ENCODE measurements around the gene SYT6. TPM values are rescaled to one million over a fixed set of nuclear protein-coding genes. Genes with fewer than 3 reads are reported as not detected.

Gene SYT6
- total and polyA plus RNA-seq, 10 of the 15 experiments (the other 5 are each of a cell fraction or from before 2014, with no cell fraction given) = 0.05 to 0.39 TPM; not detected in 8

- Histone ChIP-seq H3K4me2 (ENCODE audit: control insufficient read depth, insufficient read depth) (no peak overlapping the region), H3K9me3 (replicated peaks; ENCODE audit: control insufficient read depth, insufficient read depth, low read length) (no peaks in the 10 kb centered on the region), H4K20me1 (ENCODE audit: control insufficient read depth, insufficient read depth) (no peaks in the 10 kb centered on the region), H3K27ac (ENCODE audit: control insufficient read depth, insufficient read depth) (no peak overlapping the region), H2AFZ (ENCODE audit: control insufficient read depth, low read depth, low read length) (no peak overlapping the region), H3K27me3 (replicated peaks in 1 of 2; ENCODE audit: control insufficient read depth in 2 of 2, insufficient read depth in 2 of 2, low read length in 1 of 2) (no peaks in the 10 kb centered on the region; a peak in 2 of 4 replicates), H3K4me3 (no peak overlapping the region), H3K79me2 (ENCODE audit: control insufficient read depth, insufficient read depth, low read length) (no peaks in the 10 kb centered on the region), H3K4me1 (ENCODE audit: control insufficient read depth, insufficient read depth, low read length) (no peaks in the 10 kb centered on the region), H3K9ac (ENCODE audit: control insufficient read depth, insufficient read depth, low read length) (no peak overlapping the region), H3K36me3 (ENCODE audit: control insufficient read depth in 2 of 2, insufficient read depth in 2 of 2, low read length in 1 of 2) (no peaks in the 10 kb centered on the region)
- ATAC-seq (no peak), FAIRE-seq (no peak), DNase-seq (ENCODE audit: low read depth, low spot score) (no peak)
- in situ Hi-C loops (cut with MboI) (no loop called here), intact Hi-C loops (cut with micrococcal nuclease; ENCODE audit: unreplicated experiment) (loop anchor here (10.0 kb wide), 1 partner anchor 185 kb away; no protein-coding TSS in a partner anchor)
- POLR2A ChIA-PET = no interaction called here
- CTCF ChIA-PET = no interaction called here
- SMC1A ChIA-PET (ENCODE audit: uncharacterized antibody, unreplicated experiment) = interaction anchor here (0.5 to 1.2 kb wide), 2 partner anchors 11 to 78 kb away, joined by 3 read pairs; no protein-coding TSS in a partner anchor
- BruUV-seq (replicated peaks) = no TSS peak
- 53% methylated on average over 6 of the region's 6 CpGs for WGBS (ENCODE audit: insufficient coverage, insufficient replicate concordance, low lambda C conversion rate, missing lambda C conversion rate)
- RAD21 ChIA-PET (ENCODE audit: unreplicated experiment) = no interaction called here
- no peak for TF ChIP-seq ZSCAN29 (IDR thresholded peaks at IDR 0.05)
These were observed 53.5 kb downstream of the SYT6 start for GRCh38 chr1:114100148-114100547.

GRCh38 chr1:114099268-114099667 is 54.4 kb downstream of the SYT6 start:
- no peak for FAIRE-seq
- Histone ChIP-seq H4K20me1 (ENCODE audit: control insufficient read depth, insufficient read depth) (no peaks in the 10 kb centered on the region), H3K27me3 (replicated peaks in 1 of 2; ENCODE audit: control insufficient read depth in 2 of 2, insufficient read depth in 2 of 2, low read length in 1 of 2) (no peaks in the 10 kb centered on the region; a peak in 2 of 4 replicates), H3K9me3 (replicated peaks; ENCODE audit: control insufficient read depth, insufficient read depth, low read length) (no peaks in the 10 kb centered on the region), H3K4me2 (ENCODE audit: control insufficient read depth, insufficient read depth) (no peak overlapping the region), H3K4me1 (ENCODE audit: control insufficient read depth, insufficient read depth, low read length) (no peaks in the 10 kb centered on the region), H3K9ac (ENCODE audit: control insufficient read depth, insufficient read depth, low read length) (no peak overlapping the region), H3K27ac (ENCODE audit: control insufficient read depth, insufficient read depth) (no peak overlapping the region), H3K4me3 (no peak overlapping the region), H2AFZ (ENCODE audit: control insufficient read depth, low read depth, low read length) (no peak overlapping the region), H3K36me3 (ENCODE audit: control insufficient read depth in 2 of 2, insufficient read depth in 2 of 2, low read length in 1 of 2) (no peaks in the 10 kb centered on the region), H3K79me2 (ENCODE audit: control insufficient read depth, insufficient read depth, low read length) (no peaks in the 10 kb centered on the region)
- RAD21 ChIA-PET (ENCODE audit: unreplicated experiment) = no interaction called here
- SMC1A ChIA-PET (ENCODE audit: uncharacterized antibody, unreplicated experiment) = interaction anchor here (1.2 kb wide), 1 partner anchor 10 kb away, joined by 3 read pairs; no protein-coding TSS in a partner anchor
- DNase-seq (ENCODE audit: low read depth, low spot score) = no peak
- intact Hi-C loops (cut with micrococcal nuclease; ENCODE audit: unreplicated experiment) (no loop called here), in situ Hi-C loops (cut with MboI) (no loop called here)
- CTCF ChIA-PET = no interaction called here
- no peak for ATAC-seq
- no TSS peak for BruUV-seq (replicated peaks)
- POLR2A ChIA-PET = no interaction called here
- WGBS (ENCODE audit: insufficient coverage, insufficient replicate concordance, low lambda C conversion rate, missing lambda C conversion rate) = 21% methylated on average over 4 of the region's 4 CpGs
- TF ChIP-seq, protein P1, sequence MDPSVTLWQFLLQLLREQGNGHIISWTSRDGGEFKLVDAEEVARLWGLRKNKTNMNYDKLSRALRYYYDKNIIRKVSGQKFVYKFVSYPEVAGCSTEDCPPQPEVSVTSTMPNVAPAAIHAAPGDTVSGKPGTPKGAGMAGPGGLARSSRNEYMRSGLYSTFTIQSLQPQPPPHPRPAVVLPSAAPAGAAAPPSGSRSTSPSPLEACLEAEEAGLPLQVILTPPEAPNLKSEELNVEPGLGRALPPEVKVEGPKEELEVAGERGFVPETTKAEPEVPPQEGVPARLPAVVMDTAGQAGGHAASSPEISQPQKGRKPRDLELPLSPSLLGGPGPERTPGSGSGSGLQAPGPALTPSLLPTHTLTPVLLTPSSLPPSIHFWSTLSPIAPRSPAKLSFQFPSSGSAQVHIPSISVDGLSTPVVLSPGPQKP (IDR thresholded peaks at IDR 0.05; ENCODE audit: low read depth, low read length) = no peak
- TF ChIP-seq MTA3 (IDR thresholded peaks at IDR 0.05; ENCODE audit: borderline replicate concordance, low read length) (no peak), JUND (IDR thresholded peaks at IDR 0.05; ENCODE audit: low read depth, low read length) (no peak)

Data from GM12878 (cell line).